ENCODE measurements around the gene TMEM86B.

DNA sequence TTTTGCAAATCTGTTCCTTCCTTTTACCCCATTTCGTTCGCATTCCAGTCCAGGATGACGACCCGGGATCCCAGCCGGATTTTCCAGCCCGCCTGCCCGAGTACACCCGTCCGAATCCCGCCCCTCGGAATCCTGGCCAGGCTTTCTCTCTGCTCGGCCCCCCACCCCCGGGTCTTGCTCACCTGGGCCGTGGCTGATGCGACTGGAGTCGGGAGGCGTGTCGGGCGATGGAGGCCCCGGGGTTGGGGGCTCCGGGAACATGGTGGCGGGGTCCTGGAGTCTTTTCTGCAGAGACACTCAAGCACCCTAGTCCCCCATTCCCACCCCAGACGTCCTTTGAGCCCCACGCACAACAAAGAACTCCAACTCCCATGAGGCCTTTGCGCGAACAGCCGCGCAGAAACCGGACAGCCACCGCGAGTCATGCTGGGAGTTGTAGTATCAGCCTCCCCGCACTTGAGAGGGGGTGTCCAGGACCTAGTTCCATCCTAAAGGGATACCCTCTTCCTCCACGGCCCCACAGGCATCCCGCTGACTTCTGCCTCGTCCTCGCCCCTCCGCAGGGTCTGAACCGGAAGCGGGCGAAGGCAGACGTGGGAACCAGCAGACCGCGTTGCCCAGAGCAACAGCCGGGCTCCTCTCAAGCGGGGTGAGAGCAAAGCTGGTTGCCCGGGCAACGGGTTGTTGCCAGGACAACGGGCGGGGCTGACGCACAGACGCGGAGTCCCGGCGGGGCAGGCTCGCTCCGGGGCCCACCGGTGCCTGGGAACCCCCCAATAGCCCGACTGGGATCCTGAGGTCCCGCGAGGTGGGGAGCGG is 49.6 kb downstream of the TMEM86B start:
- no peak for TF ChIP-seq EZH2 (IDR thresholded peaks at IDR 0.05; ENCODE audit: low read depth)
- TF ChIP-seq, protein P1, sequence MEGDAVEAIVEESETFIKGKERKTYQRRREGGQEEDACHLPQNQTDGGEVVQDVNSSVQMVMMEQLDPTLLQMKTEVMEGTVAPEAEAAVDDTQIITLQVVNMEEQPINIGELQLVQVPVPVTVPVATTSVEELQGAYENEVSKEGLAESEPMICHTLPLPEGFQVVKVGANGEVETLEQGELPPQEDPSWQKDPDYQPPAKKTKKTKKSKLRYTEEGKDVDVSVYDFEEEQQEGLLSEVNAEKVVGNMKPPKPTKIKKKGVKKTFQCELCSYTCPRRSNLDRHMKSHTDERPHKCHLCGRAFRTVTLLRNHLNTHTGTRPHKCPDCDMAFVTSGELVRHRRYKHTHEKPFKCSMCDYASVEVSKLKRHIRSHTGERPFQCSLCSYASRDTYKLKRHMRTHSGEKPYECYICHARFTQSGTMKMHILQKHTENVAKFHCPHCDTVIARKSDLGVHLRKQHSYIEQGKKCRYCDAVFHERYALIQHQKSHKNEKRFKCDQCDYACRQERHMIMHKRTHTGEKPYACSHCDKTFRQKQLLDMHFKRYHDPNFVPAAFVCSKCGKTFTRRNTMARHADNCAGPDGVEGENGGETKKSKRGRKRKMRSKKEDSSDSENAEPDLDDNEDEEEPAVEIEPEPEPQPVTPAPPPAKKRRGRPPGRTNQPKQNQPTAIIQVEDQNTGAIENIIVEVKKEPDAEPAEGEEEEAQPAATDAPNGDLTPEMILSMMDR (conservative IDR thresholded peaks at IDR 0.05): no peak

Measured in PC-9 (cell line).